NCI-H774 (cell line): ENCODE measurements around the gene TOMM6.
A peak's percentile ranks its signal among the peaks of the same experiment; 100 is the strongest.
"Not testable (repeated sequence)": the region's sequence is repeated elsewhere in the genome, so short reads cannot be mapped to it uniquely, and the experiment has no call there.

Experiments
- DNase-seq: peaks from one replicate; lab custom pipeline; 2025; lab: John Stamatoyannopoulos, UW

TOMM6 gene

DNA sequence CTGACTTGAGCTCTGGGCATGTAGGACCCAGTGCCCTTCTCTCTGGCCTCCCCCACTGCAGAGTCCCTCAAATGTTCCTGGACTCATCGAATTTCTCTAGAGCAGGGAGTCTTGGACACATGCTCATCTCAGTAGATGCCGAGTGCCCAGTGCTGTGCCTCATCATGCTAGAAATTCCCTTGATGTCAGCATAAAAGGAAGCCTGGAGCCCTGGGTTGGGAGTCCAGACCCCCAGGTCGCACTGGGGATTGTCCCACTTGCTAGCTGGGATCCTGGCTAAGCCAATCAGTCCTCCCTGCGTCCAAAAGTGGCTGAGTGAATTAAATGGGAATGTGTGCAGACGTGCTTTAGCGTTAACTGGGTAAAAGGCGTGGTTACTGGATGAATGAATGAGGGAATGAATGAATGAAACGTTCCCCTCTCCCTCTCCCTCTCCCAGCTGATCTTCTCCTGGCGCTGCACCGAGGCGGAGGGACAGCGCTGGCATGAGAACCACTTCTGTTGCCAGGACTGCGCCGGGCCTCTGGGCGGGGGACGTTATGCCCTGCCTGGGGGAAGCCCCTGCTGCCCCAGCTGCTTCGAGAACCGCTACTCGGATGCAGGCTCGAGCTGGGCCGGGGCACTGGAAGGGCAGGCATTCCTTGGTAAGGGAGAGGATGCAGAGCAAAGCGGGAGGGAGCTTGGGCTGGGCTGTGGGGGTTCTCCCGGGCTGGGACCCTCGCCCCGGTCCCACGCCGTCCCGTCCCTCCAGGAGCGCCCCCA is 1.6 kb upstream of the TOMM6 start:
- no peak for DNase-seq

DNA sequence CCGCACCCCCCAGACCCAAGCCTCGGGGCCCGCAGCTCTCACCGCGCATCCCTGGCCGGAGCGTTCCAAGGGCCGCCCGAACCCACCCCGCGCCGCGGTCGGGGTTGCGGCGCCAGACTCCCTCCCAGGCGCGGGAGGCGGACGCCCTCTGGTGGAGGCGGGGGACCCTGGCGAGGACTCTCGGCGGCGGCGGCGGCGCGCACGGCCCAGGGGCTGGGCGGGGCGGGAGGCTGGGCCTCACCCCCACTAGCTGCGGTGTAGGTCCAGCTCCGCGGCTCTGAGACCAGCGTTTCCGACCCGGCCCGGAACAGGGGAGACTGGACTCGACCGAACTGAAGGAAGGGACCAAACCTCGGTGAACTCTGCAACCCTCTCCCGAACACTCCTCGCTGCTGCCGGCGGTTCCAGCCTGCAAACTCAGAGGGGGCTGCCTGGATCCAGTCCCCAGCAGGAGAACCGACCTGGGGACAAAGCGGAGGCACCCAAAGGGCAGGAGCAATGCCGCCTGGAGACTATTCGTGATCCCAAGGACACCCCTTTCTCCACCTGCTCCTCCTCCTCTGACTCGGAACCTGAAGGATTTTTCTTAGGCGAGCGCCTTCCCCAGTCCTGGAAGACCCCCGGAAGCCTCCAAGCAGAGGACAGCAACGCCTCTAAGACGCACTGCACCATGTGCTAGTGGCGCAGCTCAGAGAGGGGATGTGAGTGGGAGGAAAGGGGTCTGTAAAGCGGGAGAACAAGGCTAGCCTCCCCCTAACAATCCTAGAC is 859 bp upstream of the TOMM6 start:
- peak; percentile 72 for DNase-seq

DNA sequence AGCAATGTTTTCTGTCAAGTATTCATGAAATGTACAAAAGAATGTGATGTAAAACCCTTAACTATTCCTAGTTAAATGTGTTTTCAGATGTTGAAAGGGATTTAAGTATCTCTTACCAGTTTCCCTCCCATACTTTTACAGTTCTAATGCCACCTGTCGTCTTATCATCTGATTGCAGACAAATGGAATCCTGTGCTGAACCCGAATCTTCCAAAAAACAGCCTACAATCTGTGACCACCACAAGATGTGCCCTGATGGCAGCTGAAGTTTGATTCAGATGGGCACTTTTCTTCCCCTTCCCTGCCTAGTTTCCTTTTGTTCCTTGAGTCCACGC is 1.9 kb downstream of the TOMM6 start:
- no peak for DNase-seq

DNA sequence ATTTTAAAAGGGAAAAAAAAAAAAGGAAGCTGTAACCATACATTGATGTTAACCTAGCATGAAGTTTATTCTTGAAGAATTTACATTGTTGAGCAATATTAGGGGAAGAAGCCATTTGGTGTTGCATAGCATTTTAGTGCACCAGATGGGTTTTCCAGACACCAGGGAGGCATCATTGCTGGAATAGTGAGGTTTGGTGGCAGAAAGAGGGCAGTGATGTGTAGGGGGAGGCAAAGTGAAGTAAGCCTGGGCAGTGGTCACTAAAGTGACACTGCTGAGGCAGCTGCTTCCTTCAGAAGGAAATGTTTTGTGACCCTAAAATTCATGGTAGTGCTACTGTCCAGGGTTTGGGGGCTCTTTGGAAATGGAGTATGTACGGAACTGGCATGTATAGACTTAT is 2.6 kb downstream of the TOMM6 start:
- no peak for DNase-seq

DNA sequence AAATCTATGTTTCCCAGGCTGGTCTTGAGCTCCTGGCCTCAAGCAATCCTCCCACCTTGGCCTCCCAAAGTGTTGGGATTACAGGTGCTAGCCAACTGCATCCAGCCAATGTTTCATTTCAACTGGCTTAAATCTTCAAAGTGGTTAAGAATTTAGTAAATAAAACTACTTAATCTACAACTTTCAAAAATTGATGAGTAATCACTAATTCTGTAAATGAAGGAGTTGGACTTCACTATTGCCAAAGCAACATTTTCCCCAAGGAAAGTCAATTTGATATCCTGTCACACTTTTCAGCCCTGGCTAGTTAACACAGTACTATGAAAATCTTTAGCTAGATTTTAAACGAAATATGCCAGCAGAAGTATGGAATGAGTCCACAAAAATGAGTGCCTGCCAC is 3.8 kb downstream of the TOMM6 start:
- no peak for DNase-seq

DNA sequence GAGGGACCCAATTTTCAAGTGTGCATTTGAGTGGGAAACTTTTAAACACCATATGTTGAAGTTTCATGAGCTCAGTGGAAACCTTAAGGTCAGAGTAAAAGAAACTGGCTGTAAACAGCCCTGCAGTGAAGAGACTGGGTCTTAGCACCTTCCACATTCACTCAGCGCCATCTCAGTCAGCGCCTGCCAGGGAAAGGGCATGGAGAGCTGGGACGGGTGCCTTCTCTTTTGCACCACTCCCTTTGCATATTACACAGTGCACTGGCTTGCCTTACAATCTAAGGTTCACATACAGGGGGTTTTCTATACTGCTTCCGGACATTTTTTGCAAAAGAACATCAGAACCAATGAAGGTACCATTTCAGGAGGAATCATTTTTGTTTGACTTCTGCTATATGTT is 4.5 kb downstream of the TOMM6 start:
- DNase-seq, result no peak

- no peak for DNase-seq
These were observed 9.0 kb downstream of the TOMM6 start for GRCh38 chr6:41796474-41796873.

- no peak for DNase-seq
These were observed 11.5 kb downstream of the TOMM6 start for GRCh38 chr6:41798901-41799558.

DNA sequence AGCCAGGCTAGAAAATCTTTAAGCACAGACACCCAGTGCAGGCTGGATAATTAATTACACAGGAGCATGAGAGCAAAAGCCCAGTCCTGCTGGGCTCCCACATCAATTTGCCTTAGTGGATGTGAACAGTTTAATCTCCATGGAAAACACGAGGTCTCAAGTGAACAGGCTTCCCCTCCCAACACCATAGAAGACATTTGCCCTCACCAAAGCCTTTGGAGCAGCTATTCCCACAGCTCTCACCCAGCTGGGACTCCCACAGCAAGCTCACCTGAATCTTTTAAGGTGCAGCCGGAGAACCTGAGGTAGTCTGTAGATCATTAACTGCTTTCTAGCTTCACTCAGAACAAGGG is 12.0 kb downstream of the TOMM6 start:
- DNase-seq, result no peak

DNA sequence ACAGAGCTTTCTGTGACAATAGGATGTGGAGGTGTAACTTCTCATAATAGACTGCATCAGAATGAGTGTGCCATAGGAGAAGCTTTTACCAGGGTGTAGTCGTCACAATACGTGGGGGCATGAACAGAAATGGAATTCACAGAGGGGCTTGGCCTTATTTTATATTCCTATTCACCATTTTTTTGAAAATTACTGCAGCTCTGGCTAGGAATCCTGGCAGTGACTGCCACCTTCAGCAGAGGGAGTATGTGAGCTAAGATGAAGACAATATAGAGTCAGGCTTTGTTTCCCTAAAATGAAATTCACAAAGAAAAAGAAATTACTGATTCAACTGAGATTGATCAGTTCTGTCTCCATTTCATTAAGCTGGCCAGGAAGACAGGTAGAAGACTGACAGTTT is 13.9 kb downstream of the TOMM6 start:
- DNase-seq, result no peak

GRCh38 chr6:41805830-41806774 is 18.6 kb downstream of the TOMM6 start:
- DNase-seq, result no peak

- no peak for DNase-seq
These were observed 23.6 kb downstream of the TOMM6 start for GRCh38 chr6:41811095-41811494.

GRCh38 chr6:41811946-41812345 is 24.5 kb downstream of the TOMM6 start:
- not testable (repeated sequence) for DNase-seq

GRCh38 chr6:41813469-41813868 is 26.0 kb downstream of the TOMM6 start:
- DNase-seq, result no peak

GRCh38 chr6:41813956-41814355 is 26.5 kb downstream of the TOMM6 start:
- no peak for DNase-seq

- no peak for DNase-seq
These were observed 27.1 kb downstream of the TOMM6 start for GRCh38 chr6:41814629-41815028.

DNA sequence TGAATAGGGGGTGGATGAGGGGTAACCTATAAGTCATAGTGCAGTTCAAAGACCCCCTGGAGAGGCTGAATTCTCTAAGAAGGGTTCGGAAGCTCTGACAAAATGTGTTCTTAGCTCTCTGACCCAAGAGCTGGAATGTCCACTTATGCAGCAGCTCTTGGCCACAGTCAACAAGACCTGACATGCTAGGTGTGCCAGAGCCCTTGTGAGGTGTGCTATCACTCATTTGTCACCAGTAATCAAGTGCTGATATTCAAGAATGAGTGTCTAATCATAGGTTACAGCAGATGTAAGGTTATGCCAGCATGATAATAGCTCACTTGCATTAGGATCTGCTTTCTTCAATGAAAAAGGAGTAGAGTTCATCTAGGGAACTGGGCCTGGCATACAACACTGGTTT is 28.1 kb downstream of the TOMM6 start:
- DNase-seq, result no peak

DNA sequence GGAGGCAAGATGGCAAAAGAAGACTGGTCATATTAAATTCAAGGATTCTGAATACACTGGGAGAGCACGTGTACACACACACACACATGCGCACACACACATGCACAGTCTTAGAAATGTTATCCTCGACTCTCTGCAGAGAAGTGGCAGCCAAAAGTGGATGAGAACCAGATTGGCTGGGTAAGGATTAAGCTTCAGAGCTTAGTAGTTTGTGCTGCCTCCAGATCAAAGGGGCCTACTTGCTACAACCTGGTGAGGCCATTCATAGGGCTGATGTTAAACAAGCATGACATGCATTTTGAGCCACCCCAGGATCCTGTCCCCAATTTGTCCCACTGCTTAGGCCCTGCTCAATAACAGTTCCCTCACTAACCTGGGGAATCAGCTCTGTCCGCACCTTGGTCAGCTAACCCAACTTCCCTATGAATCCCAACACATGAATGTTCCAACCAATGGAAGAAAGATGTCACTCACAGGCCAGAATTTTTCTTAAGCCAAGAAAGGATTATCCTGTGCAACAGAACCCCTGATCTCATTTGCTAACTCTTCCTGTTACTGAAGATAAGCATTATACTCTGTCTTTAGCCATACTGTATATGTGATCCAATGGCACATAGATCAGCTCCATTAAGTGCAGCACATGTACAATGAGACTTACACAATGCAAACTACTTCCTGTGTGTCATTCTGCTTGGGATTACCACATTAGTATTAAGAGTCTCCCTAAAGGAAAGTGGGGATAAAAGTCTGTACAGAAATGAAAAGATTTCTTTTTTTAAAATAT is 31.0 kb downstream of the TOMM6 start:
- no peak for DNase-seq

- DNase-seq, result no peak
These were observed 33.8 kb downstream of the TOMM6 start for GRCh38 chr6:41821266-41821665.

DNA sequence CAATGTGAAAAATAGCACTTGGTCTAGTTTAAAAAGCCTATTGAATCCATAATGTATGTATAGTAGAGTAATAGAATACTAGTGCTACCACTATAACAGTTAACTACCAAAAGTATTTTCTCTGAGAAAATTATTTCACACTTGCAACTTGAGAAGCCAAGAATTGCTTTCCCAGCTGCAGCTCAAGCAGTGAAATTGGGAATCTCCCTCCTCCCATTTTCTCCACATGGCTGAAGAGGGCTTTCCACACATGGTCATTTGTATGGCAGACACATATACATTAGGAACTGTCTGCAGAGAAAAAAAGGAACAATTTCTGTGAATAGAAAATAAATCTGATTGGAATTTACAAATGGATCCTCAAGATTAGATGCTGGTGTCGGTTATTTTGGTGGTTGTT is 34.5 kb downstream of the TOMM6 start:
- DNase-seq, result no peak

- no peak for DNase-seq
These were observed 35.7 kb downstream of the TOMM6 start for GRCh38 chr6:41823178-41823577.
